GM21825 (cell line): ENCODE data around the gene EEF1A2.
"Not testable (repeated sequence)": the region's sequence is repeated elsewhere in the genome, so short reads cannot be mapped to it uniquely, and the experiment has no call there.

Experiments used
- ATAC-seq: cut with Tn5 transposase; IDR thresholded peaks from one replicate; pipeline ENCODE4 v1.9.1; 2021; ENCODE audit warnings: mild to moderate bottlenecking, moderate library complexity; ENCODE audit not compliant: unreplicated experiment

EEF1A2 gene

DNA sequence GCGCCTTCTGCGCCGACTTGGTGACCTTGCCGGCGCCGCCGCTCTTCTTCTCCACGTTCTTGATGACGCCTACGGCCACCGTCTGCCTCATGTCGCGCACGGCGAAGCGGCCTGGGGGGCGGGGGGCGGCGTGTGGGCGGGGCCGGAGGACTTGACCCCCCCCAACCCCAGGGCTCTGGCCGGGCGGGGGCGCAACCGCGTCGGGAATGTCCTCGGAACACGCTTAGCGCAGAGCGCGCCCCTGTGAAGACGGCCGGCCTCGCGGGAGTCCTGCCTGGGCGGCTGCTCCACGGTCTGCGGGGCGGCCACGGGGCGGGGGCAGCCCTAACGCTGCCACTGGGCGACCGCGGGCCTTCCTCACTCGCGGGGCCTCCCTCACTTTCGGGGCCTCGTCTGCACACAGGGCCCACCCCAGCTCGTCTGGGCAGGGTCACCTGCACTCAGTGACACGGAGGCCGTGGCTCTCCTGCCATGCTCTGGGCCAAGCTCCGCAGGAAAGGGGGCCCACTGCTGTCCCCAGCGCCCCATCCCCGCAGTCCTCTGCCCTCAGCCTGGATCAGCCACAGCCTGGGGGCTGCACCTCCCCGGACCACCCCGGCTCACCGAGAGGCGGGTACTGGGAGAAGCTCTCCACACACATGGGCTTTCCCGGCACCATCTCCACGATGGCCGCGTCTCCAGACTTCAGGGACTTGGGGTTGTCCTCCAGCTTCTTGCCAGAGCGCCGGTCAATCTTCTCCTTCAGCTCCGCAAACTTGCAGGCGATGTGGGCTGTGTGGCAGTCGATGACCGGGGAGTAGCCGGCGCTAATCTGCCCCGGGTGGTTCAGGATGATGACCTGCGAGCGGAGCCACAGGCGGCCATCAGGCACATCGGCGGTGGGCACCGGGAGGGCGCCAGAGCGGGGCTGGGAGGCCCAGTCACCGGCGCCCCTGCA lies 10.3 kb downstream of the EEF1A2 start:
- no peak for ATAC-seq

DNA sequence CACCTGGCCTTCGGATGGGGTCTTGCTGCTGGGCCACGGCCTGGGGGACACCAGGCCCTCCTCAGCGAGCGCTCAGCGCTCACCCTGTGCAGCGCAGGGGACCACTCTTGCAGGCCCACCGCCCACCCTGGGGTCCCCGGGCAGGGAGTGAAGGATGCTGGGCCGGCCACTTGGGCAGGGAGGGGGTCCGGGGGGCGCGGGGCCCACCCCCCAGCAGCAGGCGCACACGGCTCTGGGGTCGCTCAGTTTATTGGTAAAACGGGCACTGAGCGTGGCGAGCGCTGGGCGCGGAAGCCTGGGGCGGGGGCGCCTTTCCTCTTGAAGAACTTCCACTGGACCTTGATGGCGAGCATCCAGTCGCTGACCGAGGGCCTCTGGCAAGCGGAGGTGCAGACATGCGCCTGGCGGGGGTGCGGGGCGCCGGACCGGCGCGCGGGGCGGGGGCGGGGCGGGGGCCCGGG lies 11.1 kb downstream of the EEF1A2 start:
- no peak for ATAC-seq

DNA sequence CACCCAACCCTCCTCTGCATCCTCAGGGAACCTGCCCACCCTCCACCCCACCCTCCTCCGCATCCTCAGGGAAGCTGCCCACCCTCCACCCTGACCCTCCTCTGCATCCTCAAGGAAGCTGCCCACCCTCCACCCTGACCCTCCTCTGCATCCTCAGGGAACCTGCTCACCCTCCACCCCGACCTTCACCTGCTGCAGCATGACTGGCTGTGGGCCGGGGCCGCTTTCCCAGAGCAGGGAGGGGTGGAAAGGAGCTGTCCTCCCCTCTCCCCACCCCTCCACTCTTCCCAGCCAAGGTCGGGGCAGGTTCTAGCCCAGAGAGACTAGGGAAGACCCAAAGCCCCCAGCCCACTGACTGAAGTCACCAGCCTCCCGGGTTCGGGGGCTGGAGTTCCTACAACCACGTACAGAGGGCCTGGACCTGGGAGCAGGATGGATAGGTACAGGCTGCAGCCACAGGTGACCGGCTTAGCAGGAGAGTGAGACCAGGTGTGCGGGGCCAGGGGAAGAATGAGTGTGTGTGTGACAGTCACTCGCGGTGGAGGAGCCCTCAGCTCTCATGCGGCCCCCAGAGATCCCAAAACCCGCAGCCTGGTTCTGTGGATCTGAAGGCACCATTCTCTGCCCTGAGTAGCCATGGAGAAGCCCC lies 11.6 kb downstream of the EEF1A2 start:
- ATAC-seq, result no peak

DNA sequence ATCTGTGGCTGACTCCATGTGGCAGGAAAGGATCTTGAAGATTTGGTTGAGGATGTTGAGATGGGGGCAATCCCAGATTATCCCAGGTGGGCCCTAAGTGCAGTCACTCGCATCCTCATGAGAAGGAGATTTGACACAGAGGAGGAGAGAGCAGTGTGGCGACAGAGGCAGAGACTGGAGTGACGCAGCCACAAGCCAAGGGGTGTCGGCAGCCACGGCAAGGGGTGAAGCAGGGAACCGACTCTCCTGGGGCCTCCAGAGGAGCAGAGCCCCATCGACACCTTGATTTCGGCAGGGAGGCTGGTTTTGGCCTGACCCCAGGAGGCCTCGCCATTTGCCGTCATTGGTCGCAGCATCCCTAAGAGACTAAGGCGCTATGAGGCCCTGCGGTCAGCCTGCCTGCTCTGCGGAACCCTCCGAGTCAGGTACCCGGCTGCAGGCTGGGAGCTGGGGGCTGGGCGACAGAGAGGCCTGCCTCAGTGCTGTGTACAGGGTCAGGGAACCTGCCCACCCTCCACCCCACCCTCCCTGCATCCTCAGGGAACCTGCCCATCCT lies 12.5 kb downstream of the EEF1A2 start:
- no peak for ATAC-seq

DNA sequence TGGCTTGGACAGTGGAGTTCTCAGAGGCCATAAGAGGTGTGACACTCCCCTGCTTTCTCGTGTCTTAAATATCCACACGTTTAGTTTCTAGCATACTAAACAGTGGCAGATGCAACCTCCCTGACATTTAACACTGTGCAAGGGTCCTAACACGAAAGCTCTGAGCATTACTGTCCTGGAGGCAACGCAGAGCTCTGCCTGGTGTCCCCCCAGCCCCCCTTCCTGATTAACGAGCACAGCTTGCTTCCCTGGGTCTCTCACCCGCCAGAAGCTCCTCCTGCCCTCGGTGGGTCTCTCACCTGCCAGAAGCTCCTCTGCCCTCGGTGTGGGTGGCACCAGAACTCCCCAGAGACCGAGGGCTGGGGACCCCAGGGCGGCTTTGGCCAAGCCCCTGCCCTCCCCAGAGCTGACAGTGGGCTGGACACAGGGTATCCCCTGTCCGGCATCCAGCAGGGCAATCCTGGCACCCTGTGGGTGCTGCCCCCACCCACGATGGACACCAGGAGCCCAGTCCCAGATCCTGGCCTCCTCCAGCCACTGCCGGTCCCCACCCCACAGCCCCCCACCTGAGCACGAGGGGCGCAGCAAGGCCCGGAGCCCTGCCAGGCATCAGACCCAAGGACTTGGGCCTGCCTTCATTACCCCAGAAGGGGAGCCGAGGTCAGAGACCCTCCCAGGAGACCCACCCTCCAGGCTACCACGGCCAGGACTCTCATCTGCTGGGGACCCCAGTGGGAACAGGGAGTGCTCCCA lies 14.1 kb downstream of the EEF1A2 start:
- ATAC-seq, result no peak

DNA sequence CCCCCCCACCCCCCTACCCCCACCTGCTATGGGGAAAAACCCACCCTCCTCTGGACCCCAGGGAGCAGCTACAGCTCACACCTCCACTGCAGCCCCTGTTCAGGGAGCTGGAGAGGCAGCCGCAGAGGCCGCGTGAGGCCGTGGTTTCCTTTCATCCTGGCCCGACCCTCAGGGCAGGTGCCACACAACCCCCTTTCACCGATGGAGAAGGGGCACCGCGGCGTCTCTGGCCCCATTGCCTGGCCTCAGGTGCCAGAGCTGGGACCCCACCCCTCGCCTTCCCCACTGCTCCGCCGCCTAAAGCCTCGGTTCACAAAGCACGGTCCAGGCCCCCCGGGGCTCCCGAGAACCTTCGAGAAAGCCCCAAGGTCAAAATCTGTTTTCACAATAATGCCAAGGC lies 14.6 kb downstream of the EEF1A2 start:
- ATAC-seq, result no peak

DNA sequence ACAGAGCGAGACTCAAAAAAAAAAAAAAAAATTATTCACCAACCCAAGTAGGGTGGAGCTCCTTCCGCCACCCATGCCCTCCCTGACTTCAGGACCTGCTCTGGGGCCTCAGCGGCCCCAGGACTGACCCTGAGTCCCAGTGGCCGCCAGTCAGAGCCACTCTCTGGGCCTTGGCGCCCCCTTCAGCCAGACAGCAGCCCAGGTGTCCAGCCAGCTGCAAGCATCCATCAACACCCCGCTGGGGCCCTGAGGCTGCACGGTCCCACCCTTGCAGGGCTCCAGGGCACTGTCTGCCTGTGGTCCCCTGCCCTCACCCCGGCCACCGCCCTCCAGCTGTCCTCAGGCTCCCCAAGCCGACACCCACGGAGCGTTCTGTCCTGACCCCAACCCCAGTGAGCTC lies 15.0 kb downstream of the EEF1A2 start:
- no peak for ATAC-seq

DNA sequence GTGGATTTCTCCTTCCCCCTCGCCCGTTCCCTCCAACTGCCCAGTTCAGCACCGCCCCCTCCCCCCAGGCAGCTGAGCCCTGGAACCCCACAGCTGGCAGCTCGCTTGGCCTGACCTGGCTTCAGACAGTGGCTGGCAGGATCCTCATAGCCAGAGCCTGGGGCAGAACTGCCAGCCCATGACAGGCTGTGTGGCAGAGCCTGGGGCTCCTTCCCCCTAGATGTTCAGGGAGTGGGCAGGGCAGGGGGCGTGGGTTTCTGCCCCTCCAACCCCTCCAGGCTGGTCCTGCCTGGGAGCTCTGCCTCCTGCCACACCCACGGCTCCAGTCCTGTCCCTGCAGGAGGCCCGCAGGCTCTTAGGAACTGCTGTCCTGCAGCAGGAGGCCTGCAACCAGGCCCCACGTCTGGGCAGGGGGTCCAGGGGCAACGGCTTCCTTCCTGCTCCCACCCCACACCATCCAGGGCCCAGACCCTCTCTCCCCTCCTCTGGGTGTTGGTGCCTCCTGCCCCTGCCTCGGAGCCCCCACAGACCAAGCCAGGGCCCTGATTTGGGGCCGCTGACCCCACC lies 16.8 kb downstream of the EEF1A2 start:
- no peak for ATAC-seq

DNA sequence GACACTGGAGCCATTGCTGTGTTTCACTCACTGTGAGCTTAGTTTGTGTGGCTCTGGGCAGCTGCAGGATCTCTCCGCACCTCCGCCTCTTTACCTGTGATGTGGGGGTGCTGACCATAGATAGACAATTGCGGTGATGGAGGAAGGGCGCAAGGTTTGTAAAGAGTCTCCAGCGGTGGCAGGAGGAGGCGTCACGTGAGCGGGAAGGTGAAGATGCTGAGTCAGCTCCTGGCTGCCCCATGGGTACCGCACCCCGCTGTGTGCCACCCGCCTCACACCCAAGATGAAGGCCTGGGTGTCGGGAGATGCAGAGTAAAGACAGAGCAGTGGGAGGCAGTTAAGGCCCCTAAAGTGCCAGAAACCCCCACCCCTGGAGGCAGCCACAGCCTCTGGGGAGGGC lies 17.4 kb downstream of the EEF1A2 start:
- no peak for ATAC-seq

DNA sequence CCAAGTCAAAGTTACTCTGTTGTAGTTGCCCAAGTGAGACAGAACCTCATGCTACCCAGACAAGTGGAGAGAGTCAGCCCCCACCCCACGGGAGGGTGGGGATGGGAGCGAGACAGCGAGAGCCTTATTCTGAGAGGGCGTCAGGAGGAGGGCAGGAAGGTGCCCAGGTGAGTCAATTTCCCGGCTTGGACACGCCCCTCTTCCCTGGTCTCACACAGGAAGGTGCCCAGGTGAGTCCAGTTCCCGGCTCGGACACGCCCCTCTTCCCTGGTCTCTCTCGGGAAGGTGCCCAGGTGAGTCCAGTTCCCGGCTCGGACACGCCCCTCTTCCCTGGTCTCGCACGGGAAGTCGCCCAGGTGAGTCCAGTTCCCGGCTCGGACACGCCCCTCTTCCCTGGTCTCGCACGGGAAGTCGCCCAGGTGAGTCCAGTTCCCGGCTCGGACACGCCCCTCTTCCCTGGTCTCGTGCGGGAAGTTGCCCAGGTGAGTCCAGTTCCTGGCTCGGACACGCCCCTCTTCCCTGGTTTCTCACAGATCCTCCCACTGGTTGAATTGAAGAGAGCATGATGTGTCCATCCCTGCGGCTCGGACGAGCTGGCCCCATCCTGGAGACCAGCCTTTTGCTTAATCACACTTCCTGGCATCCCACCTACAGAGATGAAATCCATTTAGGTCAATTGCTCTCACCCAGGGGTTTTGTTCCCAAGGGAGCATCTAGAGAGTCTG lies 19.0 kb downstream of the EEF1A2 start:
- ATAC-seq, result not testable (repeated sequence)

DNA sequence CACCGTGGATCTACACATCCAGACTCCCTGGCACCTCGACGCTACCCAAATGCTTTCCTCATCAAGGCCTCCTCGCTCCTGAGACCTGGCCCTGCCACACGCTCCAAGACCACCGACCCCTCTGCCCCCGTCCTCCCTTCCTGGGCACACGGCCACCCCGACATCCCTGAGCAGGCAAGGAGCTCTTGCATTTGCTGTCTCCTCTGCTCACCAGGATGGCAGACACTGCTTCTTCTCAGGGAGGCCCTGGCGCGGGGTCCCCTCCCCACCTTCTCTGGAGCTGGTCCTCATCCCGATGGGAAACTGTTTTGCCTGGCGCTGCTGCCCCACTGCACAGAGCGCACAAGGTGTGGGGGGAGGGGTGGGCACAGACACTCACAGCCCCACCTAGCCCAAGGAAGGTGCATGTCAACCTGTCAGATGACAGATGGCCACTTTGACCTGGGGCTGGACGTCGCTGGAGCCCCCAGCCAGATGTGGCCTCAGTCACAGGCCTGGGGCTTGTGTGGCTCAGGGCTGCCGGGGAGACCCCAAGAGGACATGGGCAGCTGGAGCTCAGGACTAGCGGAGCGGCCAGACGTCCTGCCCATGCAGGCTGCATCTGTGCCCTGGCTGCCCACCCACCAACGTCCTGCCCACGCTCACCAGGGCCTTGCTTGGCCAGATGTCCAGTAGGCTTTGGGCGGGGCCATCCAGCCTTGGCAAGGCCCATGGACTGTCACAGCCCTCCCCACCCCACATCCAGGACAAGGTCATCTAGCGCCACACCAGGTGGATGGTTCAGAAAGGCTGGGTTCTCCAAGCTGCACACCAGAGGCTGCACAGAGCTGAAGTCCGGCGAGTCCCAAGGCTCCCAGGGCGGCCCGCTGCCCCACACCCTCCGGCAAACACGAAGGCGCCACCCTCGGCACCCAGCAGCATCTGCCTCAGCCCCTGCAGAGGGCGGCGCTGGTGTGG lies 20.3 kb downstream of the EEF1A2 start:
- ATAC-seq, result no peak

DNA sequence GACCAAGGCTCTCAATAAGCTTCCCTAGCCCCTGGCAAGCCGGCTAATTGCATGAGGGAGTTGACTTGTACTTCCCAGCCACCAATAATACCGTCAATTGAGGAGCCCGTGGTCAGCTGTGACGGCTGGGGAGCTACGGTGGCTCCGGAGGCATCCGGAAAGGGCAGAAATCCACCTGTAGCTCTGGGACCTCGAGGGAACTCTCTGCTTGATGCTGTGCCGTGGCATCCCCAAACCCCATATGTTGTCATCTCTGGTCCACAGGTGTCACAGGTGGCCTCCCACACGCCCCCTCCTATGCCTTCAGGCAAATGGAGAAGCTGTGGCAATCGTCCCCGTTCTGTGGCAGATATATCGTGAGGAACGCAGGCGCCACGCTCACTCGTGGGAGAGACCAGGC lies 20.9 kb downstream of the EEF1A2 start:
- no peak for ATAC-seq

DNA sequence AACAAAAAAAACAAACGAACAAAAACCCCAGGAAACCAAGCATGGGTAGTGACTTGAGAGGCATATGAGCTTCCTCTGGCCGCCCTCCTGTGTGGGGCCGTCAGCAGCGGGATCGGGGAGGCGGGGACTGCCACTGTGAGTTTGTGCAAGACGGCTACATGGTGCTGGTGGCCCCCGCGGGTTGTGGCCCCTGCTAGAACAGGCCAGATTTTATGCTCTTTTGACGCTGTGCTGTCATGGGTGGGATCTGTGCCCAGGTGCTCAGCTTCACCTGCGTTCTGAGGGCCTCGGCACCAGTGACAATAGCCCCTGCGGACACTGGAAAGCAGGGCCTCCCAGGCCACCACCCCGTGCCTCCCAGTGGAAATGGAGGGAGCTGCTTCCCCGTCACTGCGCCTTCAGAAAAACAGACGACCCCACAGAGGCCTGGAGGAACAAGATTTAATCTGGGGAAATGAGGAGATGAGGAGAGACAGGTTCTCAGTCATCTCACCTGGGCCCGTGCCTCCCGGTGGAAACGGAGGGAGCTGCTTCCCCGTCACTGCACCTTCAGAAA lies 21.7 kb downstream of the EEF1A2 start:
- no peak for ATAC-seq

DNA sequence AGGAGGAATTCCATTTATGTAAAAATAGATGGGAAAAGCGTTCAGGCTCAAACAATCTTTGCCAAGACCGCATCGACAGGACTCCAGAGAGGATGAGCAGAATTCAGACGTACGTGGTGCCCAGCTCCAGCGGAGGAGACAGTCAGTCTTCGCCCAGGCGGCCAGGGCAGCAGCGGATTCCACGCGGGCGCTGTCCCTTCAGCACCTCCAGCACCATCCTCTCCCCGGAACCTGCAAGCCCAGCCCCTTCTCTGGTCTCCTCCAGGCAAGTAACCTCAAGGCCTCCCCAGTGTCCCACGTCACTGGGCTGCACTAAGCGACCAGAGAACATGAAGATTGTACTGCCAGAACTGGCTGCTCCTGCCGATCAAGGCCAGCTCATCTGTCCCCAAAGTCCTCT lies 23.7 kb downstream of the EEF1A2 start:
- ATAC-seq, result no peak

DNA sequence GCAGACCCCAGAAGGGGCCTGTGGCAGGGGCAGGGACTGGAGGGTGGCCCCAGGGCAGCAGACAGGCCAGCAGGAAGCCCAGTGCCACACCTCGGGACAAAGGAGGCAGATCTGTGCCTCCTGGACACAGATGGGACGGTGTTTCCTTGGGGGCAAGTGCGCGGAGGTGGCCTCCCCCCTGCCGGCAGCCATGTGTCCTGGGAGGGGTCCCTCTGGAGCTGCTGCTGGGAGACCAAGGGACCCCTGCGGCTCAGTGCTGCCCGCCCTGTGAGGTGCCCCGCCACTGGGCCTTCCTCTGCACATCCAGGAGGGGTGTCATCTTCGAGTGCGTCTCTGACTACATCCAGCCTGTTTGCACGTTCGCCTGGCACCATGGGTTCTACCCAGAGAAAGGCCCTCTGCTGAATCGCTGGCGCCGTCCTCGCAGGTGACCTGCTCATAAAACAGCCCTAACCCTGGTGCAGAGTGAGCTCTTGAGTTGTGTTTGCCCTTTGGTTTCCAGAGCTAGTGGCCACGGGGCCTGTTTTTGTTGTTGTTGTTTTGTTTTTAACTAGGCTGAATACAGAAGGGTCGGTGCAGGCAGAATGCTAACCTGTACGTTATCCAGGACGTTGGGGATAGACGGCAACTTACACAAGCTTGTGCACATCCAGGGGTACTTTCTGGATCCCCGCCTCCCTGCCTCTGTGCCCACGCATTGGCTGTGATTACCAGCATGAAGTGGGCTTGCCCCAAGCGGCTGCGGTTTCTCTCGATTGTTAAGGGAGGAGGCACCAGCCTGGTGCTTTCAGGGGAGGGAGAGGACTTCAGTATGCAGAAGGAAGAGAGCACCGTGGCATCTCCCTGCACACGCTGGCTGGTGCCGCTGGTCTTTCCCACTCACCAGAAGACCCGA lies 25.1 kb downstream of the EEF1A2 start:
- ATAC-seq, result no peak

DNA sequence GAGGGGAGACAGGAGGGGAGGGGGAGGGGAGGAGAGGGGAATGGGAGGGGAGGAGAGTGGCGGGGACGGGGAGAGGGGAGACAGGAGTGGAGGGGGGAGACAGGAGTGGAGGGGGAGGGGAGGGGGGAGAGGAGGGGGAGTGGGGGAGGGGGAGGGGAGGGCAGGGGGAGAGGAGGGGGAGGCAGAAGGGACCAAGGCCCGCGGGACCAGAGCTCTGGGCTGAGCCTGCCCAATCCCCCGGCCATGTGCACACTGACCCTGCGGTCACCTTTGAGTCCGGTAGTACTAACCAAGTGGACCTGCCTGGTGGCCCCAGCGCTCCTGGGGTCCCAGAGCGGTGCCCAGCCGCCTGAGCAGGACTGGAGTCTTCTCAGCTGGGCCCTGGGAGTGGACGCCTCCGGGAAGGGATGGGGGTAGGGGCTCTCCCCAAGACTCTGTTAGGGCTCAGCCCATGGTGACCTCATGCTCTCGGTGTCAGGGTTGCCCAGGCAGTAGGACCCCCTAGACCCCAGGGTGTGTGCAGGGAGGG lies 26.0 kb downstream of the EEF1A2 start:
- no peak for ATAC-seq

DNA sequence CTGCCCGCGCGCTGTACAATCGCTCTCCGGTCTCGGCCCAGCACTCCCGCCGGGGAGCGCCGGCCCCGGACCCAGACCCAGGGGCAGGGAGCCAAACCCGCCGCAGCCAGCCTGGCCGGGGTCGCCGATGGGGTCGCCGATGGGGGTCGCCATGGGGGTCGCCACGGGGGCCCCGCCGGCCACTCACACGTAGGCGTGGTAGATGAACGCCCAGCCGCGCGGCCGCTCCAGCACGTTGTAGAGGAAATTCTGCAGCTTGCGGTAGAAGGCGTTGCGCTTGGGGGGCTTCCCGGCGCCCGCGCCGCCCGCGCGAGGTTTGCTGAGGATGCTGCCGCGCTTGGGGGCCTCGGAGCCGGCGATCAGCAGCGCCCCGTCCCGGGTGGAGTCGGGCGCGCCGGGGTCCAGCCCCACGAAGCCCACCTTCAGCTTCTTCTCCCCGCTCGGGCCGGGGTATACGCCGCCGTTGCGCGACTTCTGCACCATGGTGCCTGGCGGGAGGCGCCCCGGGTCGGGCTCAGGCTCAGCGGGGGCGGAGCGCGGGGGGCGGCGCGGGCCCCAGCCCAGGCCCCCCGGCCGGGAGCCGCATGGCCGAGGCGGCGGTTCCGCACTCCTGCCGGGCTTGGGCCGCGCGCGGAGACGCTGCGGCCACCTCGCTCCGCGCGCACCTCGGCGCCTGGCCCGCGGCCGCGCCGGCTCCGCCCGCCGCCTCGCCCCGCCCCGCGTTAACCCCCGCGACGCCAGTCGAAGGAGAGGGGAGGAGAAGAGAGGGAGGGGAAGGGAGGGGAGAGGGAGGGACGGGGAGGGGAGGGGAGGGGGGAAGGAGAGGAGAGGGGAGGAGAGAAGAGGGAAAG lies 26.7 kb downstream of the EEF1A2 start, which contains the start of gene KCNQ2:
KCNQ2 (minus strand) TSS at position 675 of the 851 bp plus-strand sequence; CDS start at position 483, 192 bp downstream.
- no peak for ATAC-seq
